ENCODE measurements around the gene NRDE2.

- TF ChIP-seq POLR2A (IDR thresholded peaks at IDR 0.05; ENCODE audit: low read depth, low read length): no peak
- no peak for TF ChIP-seq POLR2AphosphoS5 (IDR thresholded peaks at IDR 0.05; ENCODE audit: low read depth, low read length)
These were observed 14.5 kb downstream of the NRDE2 start for GRCh38 chr14:90317286-90317685.
